ENCODE measurements around the gene PNMA8A. TPM values are rescaled to one million over a fixed set of nuclear protein-coding genes. Genes with fewer than 3 reads are reported as not detected.

The PNMA8A gene
- total and polyA plus RNA-seq, 2 experiments from 2014 or later: 5.5 to 11.2 TPM

DNA sequence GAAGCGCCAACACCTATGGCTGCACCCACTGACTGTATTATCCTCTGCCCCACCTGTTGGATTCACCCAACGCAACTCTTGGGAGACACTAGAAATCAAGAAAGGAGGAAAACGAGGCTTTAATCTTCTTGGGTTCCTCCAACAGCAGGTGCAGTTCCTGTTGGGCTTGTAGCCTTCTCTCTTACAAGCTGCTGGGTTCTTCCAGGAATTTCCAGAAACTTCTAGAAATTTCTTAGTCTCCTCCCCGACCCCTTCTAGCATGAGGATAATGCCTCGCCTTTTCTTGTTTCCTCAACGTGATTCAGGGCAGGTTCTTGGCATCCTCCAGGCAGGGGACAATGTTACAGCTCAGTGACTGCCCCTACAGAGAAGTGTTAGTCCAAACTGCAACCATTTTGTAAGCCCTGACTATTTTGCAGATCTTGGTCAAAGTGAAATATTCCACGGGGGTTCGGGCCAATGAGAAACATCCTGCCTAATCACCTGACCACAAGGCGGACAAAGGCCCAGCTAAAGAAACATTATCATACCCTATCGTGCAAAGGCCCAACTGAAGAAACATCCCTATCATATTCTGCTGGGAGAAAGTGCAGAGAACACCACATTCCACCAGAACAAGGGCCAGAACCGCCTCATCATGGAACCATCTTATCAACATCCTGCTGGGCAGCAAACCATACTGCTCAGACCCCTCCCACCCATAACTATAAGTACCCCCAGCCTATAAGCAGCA lies 614 bp upstream of the PNMA8A start:
- no peaks in the 10 kb centered on the region for H4K20me1 ChIP-seq (ENCODE audit: insufficient read depth, poor library complexity, severe bottlenecking)
- H3K4me1 ChIP-seq (ENCODE audit: insufficient read depth): peaks cover 12% of the 10 kb centered on the region
- H3K27me3 ChIP-seq: no peaks in the 10 kb centered on the region
- H2AFZ ChIP-seq: peak overlapping the region; percentile 57
- no peaks in the 10 kb centered on the region for H3K36me3 ChIP-seq (replicated peaks; ENCODE audit: insufficient read depth, low read depth)
- H3K79me2 ChIP-seq: no peaks in the 10 kb centered on the region
- peak overlapping the region; percentile 22 for H3K27ac ChIP-seq
- H3K4me2 ChIP-seq: peak overlapping the region; percentile 93
- no peak for DNase-seq (ENCODE audit: low spot score)
- H3K4me3 ChIP-seq: peak overlapping the region; percentile 47
- 77% methylated on average over 11 of the region's 11 CpGs for WGBS (ENCODE audit: low lambda C conversion rate, missing lambda C conversion rate)
- TF ChIP-seq, protein P1, sequence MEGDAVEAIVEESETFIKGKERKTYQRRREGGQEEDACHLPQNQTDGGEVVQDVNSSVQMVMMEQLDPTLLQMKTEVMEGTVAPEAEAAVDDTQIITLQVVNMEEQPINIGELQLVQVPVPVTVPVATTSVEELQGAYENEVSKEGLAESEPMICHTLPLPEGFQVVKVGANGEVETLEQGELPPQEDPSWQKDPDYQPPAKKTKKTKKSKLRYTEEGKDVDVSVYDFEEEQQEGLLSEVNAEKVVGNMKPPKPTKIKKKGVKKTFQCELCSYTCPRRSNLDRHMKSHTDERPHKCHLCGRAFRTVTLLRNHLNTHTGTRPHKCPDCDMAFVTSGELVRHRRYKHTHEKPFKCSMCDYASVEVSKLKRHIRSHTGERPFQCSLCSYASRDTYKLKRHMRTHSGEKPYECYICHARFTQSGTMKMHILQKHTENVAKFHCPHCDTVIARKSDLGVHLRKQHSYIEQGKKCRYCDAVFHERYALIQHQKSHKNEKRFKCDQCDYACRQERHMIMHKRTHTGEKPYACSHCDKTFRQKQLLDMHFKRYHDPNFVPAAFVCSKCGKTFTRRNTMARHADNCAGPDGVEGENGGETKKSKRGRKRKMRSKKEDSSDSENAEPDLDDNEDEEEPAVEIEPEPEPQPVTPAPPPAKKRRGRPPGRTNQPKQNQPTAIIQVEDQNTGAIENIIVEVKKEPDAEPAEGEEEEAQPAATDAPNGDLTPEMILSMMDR (IDR thresholded peaks at IDR 0.05; ENCODE audit: poor library complexity): no peak
- TF ChIP-seq EZH2phosphoT487 (IDR thresholded peaks at IDR 0.05; ENCODE audit: low read depth, severe bottlenecking, unreplicated experiment) (no peak), EZH2 (IDR thresholded peaks at IDR 0.05; ENCODE audit: borderline replicate concordance) (no peak)
- no peaks in the 10 kb centered on the region for H3K9me2 ChIP-seq (replicated peaks; ENCODE audit: insufficient read depth)
- H3K9me3 ChIP-seq (ENCODE audit: low read depth): no peaks in the 10 kb centered on the region

DNA sequence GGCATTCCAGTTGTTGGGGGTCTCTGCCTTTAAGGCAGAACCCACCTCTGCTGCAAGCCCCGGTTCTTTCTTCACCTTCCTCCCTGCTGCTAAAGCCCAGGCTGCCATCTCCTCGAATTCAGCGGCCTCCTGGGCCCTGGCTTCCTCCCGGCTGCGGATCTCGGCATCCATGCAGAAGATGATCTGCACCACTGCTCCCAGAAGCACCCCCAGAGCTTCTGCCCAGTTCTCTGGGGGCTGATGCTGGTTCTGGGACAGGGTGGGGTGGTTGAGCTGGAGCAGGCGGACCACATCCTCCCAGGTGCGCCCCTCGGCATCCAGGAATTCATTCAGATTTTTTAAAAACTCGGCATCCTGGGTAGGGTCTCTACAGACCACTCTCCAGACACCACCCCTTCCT lies 987 bp downstream of the PNMA8A start:
- WGBS (ENCODE audit: low lambda C conversion rate, missing lambda C conversion rate): 96% methylated on average over 10 of the region's 10 CpGs
- TF ChIP-seq EZH2phosphoT487 (IDR thresholded peaks at IDR 0.05; ENCODE audit: low read depth, severe bottlenecking, unreplicated experiment) (no peak), EZH2 (IDR thresholded peaks at IDR 0.05; ENCODE audit: borderline replicate concordance) (no peak)
- TF ChIP-seq, protein P1 (IDR thresholded peaks at IDR 0.05; ENCODE audit: poor library complexity): no peak
- Histone ChIP-seq H3K4me1 (ENCODE audit: insufficient read depth) (peaks cover 12% of the 10 kb centered on the region), H4K20me1 (ENCODE audit: insufficient read depth, poor library complexity, severe bottlenecking) (no peaks in the 10 kb centered on the region), H3K36me3 (replicated peaks; ENCODE audit: insufficient read depth, low read depth) (no peaks in the 10 kb centered on the region), H3K9me3 (ENCODE audit: low read depth) (no peaks in the 10 kb centered on the region), H3K4me3 (no peak overlapping the region), H3K27ac (no peak overlapping the region), H3K79me2 (no peaks in the 10 kb centered on the region), H2AFZ (no peak overlapping the region), H3K4me2 (peak overlapping the region; percentile 93), H3K9me2 (replicated peaks; ENCODE audit: insufficient read depth) (no peaks in the 10 kb centered on the region), H3K27me3 (no peaks in the 10 kb centered on the region)
- no peak for DNase-seq (ENCODE audit: low spot score)

DNA sequence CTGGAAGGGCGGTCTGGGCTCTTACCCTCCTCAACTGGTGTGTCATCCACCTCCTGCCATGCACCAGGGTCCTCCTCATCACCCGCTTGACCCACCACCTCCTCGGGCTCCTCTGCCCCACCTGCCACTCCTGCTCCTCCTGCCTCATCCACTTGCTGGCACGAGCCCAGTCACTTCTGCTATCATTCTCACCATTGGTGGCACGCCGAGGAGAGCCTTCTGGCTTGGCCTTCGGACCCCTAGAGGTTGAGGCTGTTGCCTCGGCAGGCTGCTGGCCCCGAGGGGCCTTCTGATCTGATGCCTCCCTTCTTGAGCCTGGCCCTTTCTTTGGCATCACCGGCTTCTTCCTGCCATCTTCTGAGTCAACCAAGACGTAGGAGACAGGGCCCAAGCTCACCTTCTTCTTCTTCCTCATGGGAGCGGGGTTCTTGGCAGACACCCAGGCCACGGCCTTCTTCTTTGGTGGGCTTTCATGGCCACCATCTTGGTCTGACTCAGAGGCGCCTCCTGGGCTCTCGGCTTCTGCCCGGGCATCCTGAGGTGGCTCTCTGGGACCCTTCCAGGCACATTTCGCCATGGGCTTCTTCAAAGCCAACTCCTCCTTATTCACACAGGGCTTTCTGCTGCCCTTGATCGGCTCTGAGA lies 1.7 kb downstream of the PNMA8A start:
- no peaks in the 10 kb centered on the region for H3K79me2 ChIP-seq
- H3K27me3 ChIP-seq: no peaks in the 10 kb centered on the region
- TF ChIP-seq, protein P1 (IDR thresholded peaks at IDR 0.05; ENCODE audit: poor library complexity): no peak
- TF ChIP-seq EZH2 (IDR thresholded peaks at IDR 0.05; ENCODE audit: borderline replicate concordance): no peak
- TF ChIP-seq EZH2phosphoT487 (IDR thresholded peaks at IDR 0.05; ENCODE audit: low read depth, severe bottlenecking, unreplicated experiment): no peak
- WGBS (ENCODE audit: low lambda C conversion rate, missing lambda C conversion rate): 97% methylated on average over 18 of the region's 18 CpGs
- no peak overlapping the region for H3K27ac ChIP-seq
- no peaks in the 10 kb centered on the region for H3K9me2 ChIP-seq (replicated peaks; ENCODE audit: insufficient read depth)
- H3K9me3 ChIP-seq (ENCODE audit: low read depth): no peaks in the 10 kb centered on the region
- H2AFZ ChIP-seq: no peak overlapping the region
- no peak for DNase-seq (ENCODE audit: low spot score)
- H4K20me1 ChIP-seq (ENCODE audit: insufficient read depth, poor library complexity, severe bottlenecking): no peaks in the 10 kb centered on the region
- no peak overlapping the region for H3K4me2 ChIP-seq
- H3K36me3 ChIP-seq (replicated peaks; ENCODE audit: insufficient read depth, low read depth): no peaks in the 10 kb centered on the region
- peaks cover 12% of the 10 kb centered on the region for H3K4me1 ChIP-seq (ENCODE audit: insufficient read depth)
- H3K4me3 ChIP-seq: no peak overlapping the region

Measured in hepatocyte (in vitro differentiated cells).